RKO (cell line): ENCODE measurements around the gene PPM1B.
A peak's percentile ranks its signal among the peaks of the same experiment; 100 is the strongest.
"Not testable (repeated sequence)": the region's sequence is repeated elsewhere in the genome, so short reads cannot be mapped to it uniquely, and the experiment has no call there.

Experiments used
- DNase-seq: peaks from one replicate; pipeline ENCODE4 v3.0.0-alpha.2; 2016; ENCODE audit warnings: low spot score

Gene PPM1B

GRCh38 chr2:44200759-44201158 lies 32.1 kb downstream of the PPM1B start:
- no peak for DNase-seq

- no peak for DNase-seq
Observed at GRCh38 chr2:44201648-44202165, 33.0 kb downstream of the PPM1B start.

GRCh38 chr2:44203542-44203941 lies 34.9 kb downstream of the PPM1B start:
- no peak for DNase-seq

GRCh38 chr2:44205169-44205568 lies 36.5 kb downstream of the PPM1B start:
- DNase-seq, result no peak

GRCh38 chr2:44207102-44207501 lies 38.4 kb downstream of the PPM1B start:
- no peak for DNase-seq

- not testable (repeated sequence) for DNase-seq
Observed at GRCh38 chr2:44207648-44208047, 39.0 kb downstream of the PPM1B start.

- DNase-seq, result no peak
Observed at GRCh38 chr2:44210362-44210761, 41.7 kb downstream of the PPM1B start.

- DNase-seq, result no peak
Observed at GRCh38 chr2:44211183-44211582, 42.5 kb downstream of the PPM1B start.

- DNase-seq, result no peak
Observed at GRCh38 chr2:44212302-44212701, 43.6 kb downstream of the PPM1B start.

GRCh38 chr2:44215827-44216226 lies 47.2 kb downstream of the PPM1B start:
- DNase-seq, result no peak

- peak; percentile 36 for DNase-seq
Observed at GRCh38 chr2:44218771-44219170, 50.1 kb downstream of the PPM1B start.

- no peak for DNase-seq
Observed at GRCh38 chr2:44226753-44227152, 58.1 kb downstream of the PPM1B start.

GRCh38 chr2:44230378-44230777 lies 61.7 kb downstream of the PPM1B start:
- DNase-seq, result no peak

GRCh38 chr2:44233450-44234128 lies 64.9 kb downstream of the PPM1B start:
- peak; percentile 49 for DNase-seq

GRCh38 chr2:44237221-44237620 lies 68.5 kb downstream of the PPM1B start:
- no peak for DNase-seq

- no peak for DNase-seq
Observed at GRCh38 chr2:44242904-44243303, 74.2 kb downstream of the PPM1B start.

- peak; percentile 79 for DNase-seq
Observed at GRCh38 chr2:44244135-44244871, 75.6 kb downstream of the PPM1B start.

GRCh38 chr2:44245083-44245861 lies 76.6 kb downstream of the PPM1B start:
- no peak for DNase-seq

GRCh38 chr2:44246436-44246835 lies 77.8 kb downstream of the PPM1B start:
- DNase-seq, result no peak

- no peak for DNase-seq
Observed at GRCh38 chr2:44246840-44247369, 78.2 kb downstream of the PPM1B start.

GRCh38 chr2:44247924-44248323 lies 79.2 kb downstream of the PPM1B start:
- peak; percentile 11 for DNase-seq

GRCh38 chr2:44249269-44249668 lies 80.6 kb downstream of the PPM1B start:
- DNase-seq, result not testable (repeated sequence)
